GM19452 (cell line): ENCODE data around the gene SRP68.

Experiments
- ATAC-seq: cut with Tn5 transposase; IDR thresholded peaks from one replicate; pipeline ENCODE4 v1.9.1; 2021; ENCODE audit not compliant: unreplicated experiment

The SRP68 gene

GRCh38 chr17:76000755-76001521 is 71.4 kb downstream of the SRP68 start, which contains the start of gene CDK3:
Gene CDK3 (plus strand): TSS chr17:76000855. CDS start chr17:76001426, 571 bp downstream.
- no peak for ATAC-seq

GRCh38 chr17:76000016-76000754 is 72.1 kb downstream of the SRP68 start:
- no peak for ATAC-seq

- ATAC-seq: no peak
These were observed 74.0 kb downstream of the SRP68 start for GRCh38 chr17:75998327-75998795.

GRCh38 chr17:75996665-75997590 is 75.4 kb downstream of the SRP68 start:
- no peak for ATAC-seq

DNA sequence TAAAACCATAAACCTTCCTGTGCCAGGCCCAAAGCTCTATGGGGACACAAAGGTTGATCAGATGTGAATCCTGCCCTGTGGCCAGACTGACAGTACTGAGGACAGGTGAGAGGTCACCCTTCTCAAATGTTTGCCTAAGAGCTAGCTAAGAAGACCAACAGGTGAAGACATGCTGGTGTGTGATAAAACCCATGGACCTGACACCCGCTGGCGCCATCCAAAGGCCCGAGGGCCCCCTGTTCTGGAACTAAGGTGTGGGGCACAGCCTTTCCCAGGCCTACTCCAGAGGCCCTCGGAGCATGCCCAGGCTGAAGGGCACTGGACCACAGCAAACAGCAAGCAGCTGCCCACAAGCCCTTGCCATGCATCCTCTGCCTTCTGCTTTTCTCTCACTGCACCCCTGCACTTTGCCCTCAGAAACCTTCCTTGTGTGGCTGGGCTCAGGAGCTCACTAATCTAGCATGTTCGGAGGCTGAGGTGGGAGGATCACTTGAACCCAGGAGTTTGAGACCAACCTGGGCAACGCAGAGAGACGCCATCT is 76.9 kb downstream of the SRP68 start:
- no peak for ATAC-seq

- no peak for ATAC-seq
These were observed 77.4 kb downstream of the SRP68 start for GRCh38 chr17:75994802-75995370.

- no peak for ATAC-seq
These were observed 80.9 kb downstream of the SRP68 start for GRCh38 chr17:75991396-75991795.
